CD4-positive, alpha-beta T cell (primary cell): ENCODE measurements around the gene MSX1. TPM values are rescaled to one million over a fixed set of nuclear protein-coding genes. Genes with fewer than 3 reads are reported as not detected.

ENCODE experiments used
- ATAC-seq: fragments of 200-7000 bp; cut with Tn5 transposase; one replicate; pipeline ENCODE4 v1.10.0; 2022; ENCODE audit warnings: mild to moderate bottlenecking; ENCODE audit not compliant: poor library complexity
- CTCF ChIA-PET: fragments of 350-600 bp; sonication (Branson Sonifier 250); formaldehyde crosslinking; loops from one replicate; lab custom pipeline; 2021; ENCODE audit warnings: antibody characterized with exemption, inconsistent platforms; lab: Charles Lee
- POLR2A ChIA-PET: fragments of 350-600 bp; sonication (Branson Sonifier 250); formaldehyde crosslinking; loops from one replicate; lab custom pipeline; 2021; ENCODE audit warnings: antibody characterized with exemption, inconsistent platforms; lab: Charles Lee
- DNase-seq, 14 experiments: peaks; one replicate each; pipeline ENCODE4 v3.0.0-alpha.2; 2013 to 2020; ENCODE audit warnings: mixed read lengths in 2 of 14
- H3K27ac ChIP-seq, 2 donors: one replicate each; pipeline versions ENCODE4 v1.5.1 to v1.7.0; 2013; ENCODE audit warnings: low read length in 2 of 2, low read depth in 1 of 2, mild to moderate bottlenecking in 1 of 2
- H3K27me3 ChIP-seq, 2 experiments: 1 replicate in 1 of 2; 2 replicates in 1 of 2; pipeline versions ENCODE4 v1.6.1 to v1.7.0; 2013; ENCODE audit warnings: low read length in 2 of 2, control low read depth in 1 of 2, mild to moderate bottlenecking in 1 of 2, moderate library complexity in 1 of 2; ENCODE audit not compliant: insufficient read depth in 2 of 2, control insufficient read depth in 1 of 2
- H3K36me3 ChIP-seq: one replicate; pipeline ENCODE4 v1.6.1; 2013; ENCODE audit warnings: low read length, control low read depth; ENCODE audit not compliant: insufficient read depth
- H3K4me1 ChIP-seq: one replicate; pipeline ENCODE4 v1.6.1; 2013; ENCODE audit warnings: low read length, control low read depth; ENCODE audit not compliant: insufficient read depth
- H3K4me3 ChIP-seq: one replicate; pipeline ENCODE4 v1.5.1; 2013; ENCODE audit warnings: mild to moderate bottlenecking, low read length, moderate library complexity
- H3K9me3 ChIP-seq, 2 experiments: 1 replicate in 1 of 2; 2 replicates in 1 of 2; pipeline versions ENCODE4 v1.6.1 to v1.7.0; 2013; ENCODE audit warnings: low read length in 2 of 2, mild to moderate bottlenecking in 2 of 2, control low read depth in 1 of 2, moderate library complexity in 1 of 2; ENCODE audit not compliant: control insufficient read depth in 1 of 2, insufficient read depth in 1 of 2
- H3K27ac Mint-ChIP-seq: one replicate; pipeline ENCODE4 v1.8.0; 2020; ENCODE audit warnings: mixed read lengths
- H3K27me3 Mint-ChIP-seq: one replicate; pipeline ENCODE4 v1.8.0; 2021; ENCODE audit warnings: mixed read lengths
- H3K36me3 Mint-ChIP-seq: one replicate; pipeline ENCODE4 v1.8.0; 2021; ENCODE audit warnings: low read depth, mixed read lengths
- H3K4me1 Mint-ChIP-seq: one replicate; pipeline ENCODE4 v1.8.0; 2021; ENCODE audit warnings: low read depth, mixed read lengths
- H3K4me3 Mint-ChIP-seq: one replicate; pipeline ENCODE4 v1.8.0; 2020; ENCODE audit warnings: mild to moderate bottlenecking, mixed read lengths
- H3K9me3 Mint-ChIP-seq: one replicate; pipeline ENCODE4 v1.8.0; 2020; ENCODE audit warnings: mixed read lengths
- intact Hi-C, 2 experiments: fragments of 100-400 bp; cut with DNase I in 1 of 2; cut with micrococcal nuclease in 1 of 2; formaldehyde crosslinking; loops; one replicate each; pipeline versions ENCODE4 v1.15.1 to v1.9.0; 2023 to 2025; cut with DNase I, micrococcal nuclease
- total RNA-seq, 174 experiments: library from RNA in 2 of 174; stranded (reverse) in 2 of 174; gene quantifications; one replicate each; pipeline ENCODE4 v1.2.3 and lab custom pipeline; 2021 to 2026
- TF ChIP-seq, protein P1 (sequence below): fragments of 200-600 bp; IDR thresholded peaks from one replicate; pipeline ENCODE4 v1.8.0; 2022; ENCODE audit warnings: antibody characterized with exemption, mild to moderate bottlenecking

MSX1 gene
- total RNA-seq, 2 experiments from 2014 or later, result not detected

- H3K27ac ChIP-seq, result no peak overlapping the region
- H3K27ac Mint-ChIP-seq, result no peak overlapping the region
- TF ChIP-seq, protein P1, sequence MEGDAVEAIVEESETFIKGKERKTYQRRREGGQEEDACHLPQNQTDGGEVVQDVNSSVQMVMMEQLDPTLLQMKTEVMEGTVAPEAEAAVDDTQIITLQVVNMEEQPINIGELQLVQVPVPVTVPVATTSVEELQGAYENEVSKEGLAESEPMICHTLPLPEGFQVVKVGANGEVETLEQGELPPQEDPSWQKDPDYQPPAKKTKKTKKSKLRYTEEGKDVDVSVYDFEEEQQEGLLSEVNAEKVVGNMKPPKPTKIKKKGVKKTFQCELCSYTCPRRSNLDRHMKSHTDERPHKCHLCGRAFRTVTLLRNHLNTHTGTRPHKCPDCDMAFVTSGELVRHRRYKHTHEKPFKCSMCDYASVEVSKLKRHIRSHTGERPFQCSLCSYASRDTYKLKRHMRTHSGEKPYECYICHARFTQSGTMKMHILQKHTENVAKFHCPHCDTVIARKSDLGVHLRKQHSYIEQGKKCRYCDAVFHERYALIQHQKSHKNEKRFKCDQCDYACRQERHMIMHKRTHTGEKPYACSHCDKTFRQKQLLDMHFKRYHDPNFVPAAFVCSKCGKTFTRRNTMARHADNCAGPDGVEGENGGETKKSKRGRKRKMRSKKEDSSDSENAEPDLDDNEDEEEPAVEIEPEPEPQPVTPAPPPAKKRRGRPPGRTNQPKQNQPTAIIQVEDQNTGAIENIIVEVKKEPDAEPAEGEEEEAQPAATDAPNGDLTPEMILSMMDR, result peak; percentile 20
- ChIA-PET POLR2A (no interaction called here), CTCF (no interaction called here)
- H3K4me3 ChIP-seq, result no peak overlapping the region
- H3K4me3 Mint-ChIP-seq, result no peak overlapping the region
- DNase-seq (no peak), ATAC-seq (no peak)
- H3K9me3 ChIP-seq, result peaks cover 0 to 4% of the 10 kb centered on the region in 2 experiments
- H3K36me3 ChIP-seq, result no peaks in the 10 kb centered on the region
- intact Hi-C loops, result loop anchor here in 1 of 2 experiments (2.0 kb wide), 1 partner anchor 392 kb away; no protein-coding TSS in a partner anchor
- no peaks in the 10 kb centered on the region for H3K9me3 Mint-ChIP-seq
- H3K4me1 ChIP-seq, result no peaks in the 10 kb centered on the region
- H3K27me3 Mint-ChIP-seq, result peaks cover 52% of the 10 kb centered on the region
- peaks cover 8 to 22% of the 10 kb centered on the region in 2 experiments for H3K27me3 ChIP-seq
- no peaks in the 10 kb centered on the region for H3K4me1 Mint-ChIP-seq
- H3K36me3 Mint-ChIP-seq, result no peaks in the 10 kb centered on the region
Observed at GRCh38 chr4:4880492-4880891, 21.0 kb downstream of the MSX1 start.

DNA sequence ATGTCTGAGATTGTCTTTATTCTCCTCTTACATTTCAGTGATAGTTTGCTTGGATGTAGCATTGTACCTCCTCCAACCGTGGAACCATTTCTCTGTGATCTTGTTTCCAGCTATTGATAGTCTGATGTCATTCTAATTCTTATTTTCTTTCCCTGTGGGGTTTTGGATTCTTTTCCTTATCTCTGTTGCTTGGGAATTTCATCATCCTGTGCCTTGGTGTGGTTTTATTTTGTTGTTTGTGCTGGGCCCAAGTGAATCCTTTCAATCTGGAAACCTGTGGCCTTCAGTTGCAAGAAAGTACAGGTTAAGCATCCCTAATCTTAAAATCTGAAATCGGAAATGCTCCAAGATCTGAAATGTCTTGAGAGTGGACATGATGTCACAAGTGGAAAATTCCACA, 22.0 kb downstream of the MSX1 start:
- Mint-ChIP-seq H3K27ac (no peak overlapping the region), H3K4me1 (no peaks in the 10 kb centered on the region), H3K9me3 (no peaks in the 10 kb centered on the region), H3K4me3 (no peak overlapping the region), H3K36me3 (no peaks in the 10 kb centered on the region), H3K27me3 (peaks cover 49% of the 10 kb centered on the region)
- TF ChIP-seq, protein P1, result no peak
- DNase-seq (no peak), ATAC-seq (no peak)
- Histone ChIP-seq H3K27me3 (peaks cover 3 to 14% of the 10 kb centered on the region in 2 experiments), H3K4me3 (no peak overlapping the region), H3K9me3 (peaks cover 0 to 4% of the 10 kb centered on the region in 2 experiments), H3K4me1 (no peaks in the 10 kb centered on the region), H3K27ac (no peak overlapping the region), H3K36me3 (no peaks in the 10 kb centered on the region)
- intact Hi-C loops, result loop anchor here in 1 of 2 experiments (2.0 kb wide), 1 partner anchor 393 kb away; no protein-coding TSS in a partner anchor
- ChIA-PET CTCF (no interaction called here), POLR2A (no interaction called here)

- Histone ChIP-seq H3K4me1 (no peaks in the 10 kb centered on the region), H3K9me3 (no peaks in the 10 kb centered on the region), H3K36me3 (no peaks in the 10 kb centered on the region), H3K27me3 (peaks cover 12% of the 10 kb centered on the region in 2 experiments), H3K27ac (no peak overlapping the region), H3K4me3 (no peak overlapping the region)
- ChIA-PET CTCF (no interaction called here), POLR2A (no interaction called here)
- ATAC-seq (no peak), DNase-seq (no peak)
- no peaks in the 10 kb centered on the region for H3K36me3 Mint-ChIP-seq
- TF ChIP-seq, protein P1, result no peak
- H3K4me3 Mint-ChIP-seq, result no peak overlapping the region
- H3K27ac Mint-ChIP-seq, result no peak overlapping the region
- H3K4me1 Mint-ChIP-seq, result no peaks in the 10 kb centered on the region
- no peaks in the 10 kb centered on the region for H3K9me3 Mint-ChIP-seq
- peaks cover 49% of the 10 kb centered on the region for H3K27me3 Mint-ChIP-seq
- intact Hi-C loops, result no loop called here
Observed at GRCh38 chr4:4884611-4885010, 25.1 kb downstream of the MSX1 start.
